PC-9 (cell line): Measurements from ENCODE around the gene LMX1B.

ENCODE experiments used
- EZH2 ChIP-seq: fragments of 200-600 bp; sonication (generic); IDR thresholded peaks from 2 replicates; pipeline ENCODE4 v1.8.0; 2017; ENCODE audit warnings: antibody characterized with exemption, low read depth
- TF ChIP-seq, protein P1 (sequence below): fragments of 200-600 bp; sonication (generic); conservative IDR thresholded peaks from 2 replicates; pipeline ENCODE4 v1.6.1; 2017; ENCODE audit warnings: mixed run types, antibody characterized with exemption, mild to moderate bottlenecking, moderate library complexity

GRCh38 chr9:126616521-126616976, 2.8 kb downstream of the LMX1B start:
- TF ChIP-seq, protein P1, sequence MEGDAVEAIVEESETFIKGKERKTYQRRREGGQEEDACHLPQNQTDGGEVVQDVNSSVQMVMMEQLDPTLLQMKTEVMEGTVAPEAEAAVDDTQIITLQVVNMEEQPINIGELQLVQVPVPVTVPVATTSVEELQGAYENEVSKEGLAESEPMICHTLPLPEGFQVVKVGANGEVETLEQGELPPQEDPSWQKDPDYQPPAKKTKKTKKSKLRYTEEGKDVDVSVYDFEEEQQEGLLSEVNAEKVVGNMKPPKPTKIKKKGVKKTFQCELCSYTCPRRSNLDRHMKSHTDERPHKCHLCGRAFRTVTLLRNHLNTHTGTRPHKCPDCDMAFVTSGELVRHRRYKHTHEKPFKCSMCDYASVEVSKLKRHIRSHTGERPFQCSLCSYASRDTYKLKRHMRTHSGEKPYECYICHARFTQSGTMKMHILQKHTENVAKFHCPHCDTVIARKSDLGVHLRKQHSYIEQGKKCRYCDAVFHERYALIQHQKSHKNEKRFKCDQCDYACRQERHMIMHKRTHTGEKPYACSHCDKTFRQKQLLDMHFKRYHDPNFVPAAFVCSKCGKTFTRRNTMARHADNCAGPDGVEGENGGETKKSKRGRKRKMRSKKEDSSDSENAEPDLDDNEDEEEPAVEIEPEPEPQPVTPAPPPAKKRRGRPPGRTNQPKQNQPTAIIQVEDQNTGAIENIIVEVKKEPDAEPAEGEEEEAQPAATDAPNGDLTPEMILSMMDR: no peak
- no peak for TF ChIP-seq EZH2
